ENCODE measurements around the gene P2RX1. TPM values are rescaled to one million over a fixed set of nuclear protein-coding genes. Genes with fewer than 3 reads are reported as not detected.

Gene P2RX1
- total RNA-seq, 1 donor from 2014 or later: 0.19 TPM

DNA sequence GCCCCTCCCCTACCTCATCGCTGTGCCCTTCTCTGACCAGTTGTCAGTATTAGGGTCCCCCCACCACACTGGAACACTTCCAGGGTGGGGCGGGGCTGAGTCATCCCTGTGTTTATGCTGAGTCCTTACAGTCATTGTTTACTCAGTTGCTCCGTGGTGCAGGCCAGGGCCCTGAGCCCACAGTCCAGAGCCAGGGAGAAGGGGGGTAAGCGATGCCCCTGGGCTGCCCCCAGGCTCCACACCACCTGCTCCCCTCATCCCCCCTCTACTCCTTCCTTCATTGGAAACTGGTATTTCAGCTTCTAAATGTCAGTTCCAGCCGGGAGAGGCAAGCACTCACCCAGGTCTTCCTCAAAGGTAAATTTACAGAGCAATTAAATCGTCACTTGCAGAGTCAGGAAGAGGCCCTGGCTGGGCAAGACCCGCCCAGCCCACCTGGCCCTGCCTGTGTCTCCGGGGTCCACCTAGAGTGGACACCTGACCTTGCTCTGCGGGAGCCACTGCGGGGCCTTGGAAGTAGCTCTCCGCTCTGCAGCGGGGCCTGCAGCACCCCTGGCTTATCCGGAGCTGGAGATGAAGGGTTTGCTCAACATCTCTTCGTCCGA, 43.1 kb upstream of the P2RX1 start:
- TF ChIP-seq, protein P1, sequence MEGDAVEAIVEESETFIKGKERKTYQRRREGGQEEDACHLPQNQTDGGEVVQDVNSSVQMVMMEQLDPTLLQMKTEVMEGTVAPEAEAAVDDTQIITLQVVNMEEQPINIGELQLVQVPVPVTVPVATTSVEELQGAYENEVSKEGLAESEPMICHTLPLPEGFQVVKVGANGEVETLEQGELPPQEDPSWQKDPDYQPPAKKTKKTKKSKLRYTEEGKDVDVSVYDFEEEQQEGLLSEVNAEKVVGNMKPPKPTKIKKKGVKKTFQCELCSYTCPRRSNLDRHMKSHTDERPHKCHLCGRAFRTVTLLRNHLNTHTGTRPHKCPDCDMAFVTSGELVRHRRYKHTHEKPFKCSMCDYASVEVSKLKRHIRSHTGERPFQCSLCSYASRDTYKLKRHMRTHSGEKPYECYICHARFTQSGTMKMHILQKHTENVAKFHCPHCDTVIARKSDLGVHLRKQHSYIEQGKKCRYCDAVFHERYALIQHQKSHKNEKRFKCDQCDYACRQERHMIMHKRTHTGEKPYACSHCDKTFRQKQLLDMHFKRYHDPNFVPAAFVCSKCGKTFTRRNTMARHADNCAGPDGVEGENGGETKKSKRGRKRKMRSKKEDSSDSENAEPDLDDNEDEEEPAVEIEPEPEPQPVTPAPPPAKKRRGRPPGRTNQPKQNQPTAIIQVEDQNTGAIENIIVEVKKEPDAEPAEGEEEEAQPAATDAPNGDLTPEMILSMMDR (IDR thresholded peaks at IDR 0.05; ENCODE audit: unreplicated experiment): no peak
- H3K27me3 Mint-ChIP-seq: peaks cover 38% of the 10 kb centered on the region
- peak overlapping the region; percentile 83 for H3K27ac Mint-ChIP-seq
- H3K4me1 Mint-ChIP-seq (ENCODE audit: low read depth): peaks cover 16% of the 10 kb centered on the region
- no peaks in the 10 kb centered on the region for H3K9me3 Mint-ChIP-seq (ENCODE audit: low read depth)
- no peaks in the 10 kb centered on the region for H3K36me3 Mint-ChIP-seq (ENCODE audit: insufficient read depth)
- no peak overlapping the region for H3K4me3 Mint-ChIP-seq (ENCODE audit: low read depth)
- DNase-seq (ENCODE audit: low spot score, unreplicated experiment): no peak

DNA sequence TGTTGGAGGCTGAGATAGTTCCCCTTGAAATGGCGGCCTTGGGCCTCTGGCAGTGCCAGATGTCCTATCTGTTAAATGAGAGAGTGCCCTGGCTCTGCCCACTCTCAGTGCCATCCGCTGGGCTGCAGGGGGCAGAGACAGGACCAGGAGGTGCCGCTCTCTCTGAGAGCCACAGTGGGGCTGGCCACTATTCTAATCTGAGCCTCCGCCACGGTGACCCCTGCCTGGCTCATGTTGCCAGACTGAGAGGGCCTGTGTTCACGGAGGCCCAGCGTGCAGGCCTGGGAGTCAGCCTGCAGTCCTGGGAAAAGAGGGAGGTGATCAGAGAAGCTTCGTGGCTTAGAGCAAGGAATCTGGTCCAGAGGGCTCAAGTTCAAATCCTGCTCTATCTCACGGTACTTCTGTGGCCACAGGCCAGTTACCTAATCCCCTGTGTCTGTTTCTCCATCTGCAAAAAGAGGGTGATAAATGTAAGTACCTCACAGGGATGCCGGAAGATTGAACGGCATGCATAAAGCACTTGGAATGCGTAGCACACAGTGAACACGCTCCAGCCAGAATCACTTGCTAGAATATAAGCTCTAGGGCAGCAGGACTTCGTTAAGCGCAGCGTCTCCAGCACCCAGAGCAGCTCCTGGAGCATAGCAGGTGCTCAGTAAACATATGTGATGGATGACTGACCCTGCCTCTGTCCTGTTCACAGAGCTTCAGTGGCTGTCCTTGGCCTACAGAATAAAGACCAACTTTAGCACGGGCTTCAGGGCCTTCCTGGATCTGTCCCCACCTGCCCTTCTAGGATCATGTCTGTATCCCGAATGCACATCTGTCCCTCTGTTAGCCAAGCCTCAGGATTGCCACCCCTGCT, 41.7 kb upstream of the P2RX1 start:
- DNase-seq (ENCODE audit: low spot score, unreplicated experiment): no peak
- Mint-ChIP-seq H3K9me3 (ENCODE audit: low read depth) (no peaks in the 10 kb centered on the region), H3K4me1 (ENCODE audit: low read depth) (peaks cover 16% of the 10 kb centered on the region), H3K27me3 (peaks cover 33% of the 10 kb centered on the region), H3K4me3 (ENCODE audit: low read depth) (no peak overlapping the region), H3K36me3 (ENCODE audit: insufficient read depth) (no peaks in the 10 kb centered on the region), H3K27ac (no peak overlapping the region)
- TF ChIP-seq, protein P1 (IDR thresholded peaks at IDR 0.05; ENCODE audit: unreplicated experiment): no peak

- Mint-ChIP-seq H3K4me3 (ENCODE audit: low read depth) (no peak overlapping the region), H3K9me3 (ENCODE audit: low read depth) (no peaks in the 10 kb centered on the region), H3K36me3 (ENCODE audit: insufficient read depth) (no peaks in the 10 kb centered on the region), H3K27ac (peak overlapping the region; percentile 34), H3K27me3 (peaks cover 23% of the 10 kb centered on the region), H3K4me1 (ENCODE audit: low read depth) (peaks cover 16% of the 10 kb centered on the region)
- DNase-seq (ENCODE audit: low spot score, unreplicated experiment): no peak
- TF ChIP-seq, protein P1 (IDR thresholded peaks at IDR 0.05; ENCODE audit: unreplicated experiment): no peak
These were observed 40.7 kb upstream of the P2RX1 start for GRCh38 chr17:3956983-3957382.

DNA sequence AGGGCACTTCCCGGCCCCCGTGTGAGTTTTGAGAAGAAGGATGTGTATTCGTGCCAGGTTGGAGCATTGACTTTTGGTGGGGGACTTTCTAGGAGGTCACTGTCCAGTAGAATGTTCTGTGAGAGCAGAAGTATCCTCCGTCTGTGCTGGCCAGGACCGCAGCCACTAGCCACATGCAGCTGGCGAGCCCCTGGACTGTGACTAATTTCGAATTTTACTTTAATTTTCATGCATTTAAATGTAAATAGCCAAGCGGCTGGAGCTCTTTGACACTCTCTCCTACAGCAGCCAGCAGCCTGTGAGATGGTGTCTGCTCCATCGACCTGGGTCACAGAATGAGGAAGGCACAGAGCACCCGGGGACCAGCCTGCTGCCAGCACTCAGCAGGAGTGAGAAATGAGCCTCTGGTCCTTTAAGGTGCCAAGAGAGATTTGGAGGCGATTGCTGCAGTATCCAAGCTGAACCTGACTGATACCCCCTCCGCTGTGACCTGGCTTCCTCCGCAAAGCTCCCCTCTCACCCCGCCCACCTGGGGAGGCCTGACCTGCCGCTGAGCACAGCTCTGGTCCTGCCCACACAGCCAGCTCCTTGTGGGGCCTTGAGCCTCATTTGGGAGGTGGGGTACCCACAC, 40.2 kb upstream of the P2RX1 start:
- peaks cover 16% of the 10 kb centered on the region for H3K4me1 Mint-ChIP-seq (ENCODE audit: low read depth)
- no peaks in the 10 kb centered on the region for H3K36me3 Mint-ChIP-seq (ENCODE audit: insufficient read depth)
- no peaks in the 10 kb centered on the region for H3K9me3 Mint-ChIP-seq (ENCODE audit: low read depth)
- no peak for DNase-seq (ENCODE audit: low spot score, unreplicated experiment)
- H3K27ac Mint-ChIP-seq: peak overlapping the region; percentile 34
- H3K4me3 Mint-ChIP-seq (ENCODE audit: low read depth): no peak overlapping the region
- TF ChIP-seq, protein P1 (IDR thresholded peaks at IDR 0.05; ENCODE audit: unreplicated experiment): no peak
- peaks cover 18% of the 10 kb centered on the region for H3K27me3 Mint-ChIP-seq

DNA sequence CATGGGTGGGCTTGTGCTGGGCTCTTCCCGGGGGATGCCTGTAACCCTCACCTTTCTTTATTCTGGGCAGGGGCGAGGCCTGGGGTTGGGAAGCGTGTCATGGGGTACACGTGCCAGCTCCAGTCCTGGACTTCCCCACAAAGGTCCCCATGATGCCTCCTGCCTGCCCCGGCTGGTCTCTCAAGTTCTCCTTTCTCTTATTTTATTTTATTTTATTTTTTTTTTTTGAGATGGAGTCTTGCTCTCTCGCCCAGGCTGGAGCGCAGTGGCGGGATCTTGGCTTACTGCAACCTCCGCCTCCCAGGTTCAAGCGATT, 39.4 kb upstream of the P2RX1 start:
- DNase-seq (ENCODE audit: low spot score, unreplicated experiment): no peak
- Mint-ChIP-seq H3K4me3 (ENCODE audit: low read depth) (no peak overlapping the region), H3K4me1 (ENCODE audit: low read depth) (peaks cover 13% of the 10 kb centered on the region), H3K27me3 (peaks cover 13% of the 10 kb centered on the region), H3K9me3 (ENCODE audit: low read depth) (no peaks in the 10 kb centered on the region), H3K36me3 (ENCODE audit: insufficient read depth) (no peaks in the 10 kb centered on the region), H3K27ac (no peak overlapping the region)
- TF ChIP-seq, protein P1 (IDR thresholded peaks at IDR 0.05; ENCODE audit: unreplicated experiment): no peak

Data from progenitor cell of endocrine pancreas (in vitro differentiated cells).